Measurements from ENCODE around the gene TUBB3. TPM values are rescaled to one million over a fixed set of nuclear protein-coding genes. Genes with fewer than 3 reads are reported as not detected.

Gene TUBB3
- total RNA-seq, 1 donor from 2014 or later: 201 TPM

GRCh38 chr16:89907055-89907814 lies 15.9 kb upstream of the TUBB3 start:
- Mint-ChIP-seq H3K36me3 (ENCODE audit: insufficient read depth) (peaks cover 22% of the 10 kb centered on the region), H3K9me3 (ENCODE audit: low read depth) (no peaks in the 10 kb centered on the region), H3K4me1 (ENCODE audit: low read depth) (no peaks in the 10 kb centered on the region), H3K27ac (no peak overlapping the region), H3K27me3 (no peaks in the 10 kb centered on the region), H3K4me3 (ENCODE audit: low read depth) (no peak overlapping the region)
- TF ChIP-seq, protein P1, sequence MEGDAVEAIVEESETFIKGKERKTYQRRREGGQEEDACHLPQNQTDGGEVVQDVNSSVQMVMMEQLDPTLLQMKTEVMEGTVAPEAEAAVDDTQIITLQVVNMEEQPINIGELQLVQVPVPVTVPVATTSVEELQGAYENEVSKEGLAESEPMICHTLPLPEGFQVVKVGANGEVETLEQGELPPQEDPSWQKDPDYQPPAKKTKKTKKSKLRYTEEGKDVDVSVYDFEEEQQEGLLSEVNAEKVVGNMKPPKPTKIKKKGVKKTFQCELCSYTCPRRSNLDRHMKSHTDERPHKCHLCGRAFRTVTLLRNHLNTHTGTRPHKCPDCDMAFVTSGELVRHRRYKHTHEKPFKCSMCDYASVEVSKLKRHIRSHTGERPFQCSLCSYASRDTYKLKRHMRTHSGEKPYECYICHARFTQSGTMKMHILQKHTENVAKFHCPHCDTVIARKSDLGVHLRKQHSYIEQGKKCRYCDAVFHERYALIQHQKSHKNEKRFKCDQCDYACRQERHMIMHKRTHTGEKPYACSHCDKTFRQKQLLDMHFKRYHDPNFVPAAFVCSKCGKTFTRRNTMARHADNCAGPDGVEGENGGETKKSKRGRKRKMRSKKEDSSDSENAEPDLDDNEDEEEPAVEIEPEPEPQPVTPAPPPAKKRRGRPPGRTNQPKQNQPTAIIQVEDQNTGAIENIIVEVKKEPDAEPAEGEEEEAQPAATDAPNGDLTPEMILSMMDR (IDR thresholded peaks at IDR 0.05; ENCODE audit: unreplicated experiment): no peak
- no peak for DNase-seq (ENCODE audit: low spot score, unreplicated experiment)

DNA sequence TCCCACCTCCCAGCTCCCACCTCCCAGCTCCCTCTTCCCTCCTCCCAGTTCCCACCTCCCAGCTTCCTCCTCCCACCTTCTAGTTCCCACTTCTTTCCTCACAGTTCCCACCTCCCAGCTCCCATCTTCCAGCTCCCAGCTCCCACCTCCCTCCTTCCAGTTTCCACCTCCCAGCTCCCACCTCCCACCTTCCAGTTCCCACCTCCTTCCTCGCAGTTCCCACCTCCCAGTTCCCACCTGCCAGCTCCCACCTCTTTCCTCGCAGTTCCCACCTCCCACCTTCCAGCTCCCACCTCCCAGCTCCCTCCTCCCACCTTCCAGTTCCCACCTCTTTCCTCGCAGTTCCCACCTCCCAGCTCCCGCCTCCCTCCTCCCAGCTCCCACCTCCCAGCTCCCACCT lies 14.9 kb upstream of the TUBB3 start:
- DNase-seq (ENCODE audit: low spot score, unreplicated experiment): no peak
- no peak overlapping the region for H3K4me3 Mint-ChIP-seq (ENCODE audit: low read depth)
- H3K9me3 Mint-ChIP-seq (ENCODE audit: low read depth): no peaks in the 10 kb centered on the region
- TF ChIP-seq, protein P1 (IDR thresholded peaks at IDR 0.05; ENCODE audit: unreplicated experiment): no peak
- no peaks in the 10 kb centered on the region for H3K27me3 Mint-ChIP-seq
- no peaks in the 10 kb centered on the region for H3K4me1 Mint-ChIP-seq (ENCODE audit: low read depth)
- no peak overlapping the region for H3K27ac Mint-ChIP-seq
- peaks cover 22% of the 10 kb centered on the region for H3K36me3 Mint-ChIP-seq (ENCODE audit: insufficient read depth)

- peak; percentile 48 for DNase-seq (ENCODE audit: low spot score, unreplicated experiment)
- H3K36me3 Mint-ChIP-seq (ENCODE audit: insufficient read depth): peaks cover 22% of the 10 kb centered on the region
- H3K4me1 Mint-ChIP-seq (ENCODE audit: low read depth): no peaks in the 10 kb centered on the region
- no peak overlapping the region for H3K4me3 Mint-ChIP-seq (ENCODE audit: low read depth)
- H3K9me3 Mint-ChIP-seq (ENCODE audit: low read depth): no peaks in the 10 kb centered on the region
- H3K27me3 Mint-ChIP-seq: no peaks in the 10 kb centered on the region
- peak overlapping the region; percentile 45 for H3K27ac Mint-ChIP-seq
- TF ChIP-seq, protein P1 (IDR thresholded peaks at IDR 0.05; ENCODE audit: unreplicated experiment): peak; percentile 87
These were observed 13.1 kb upstream of the TUBB3 start for GRCh38 chr16:89909777-89910716.

DNA sequence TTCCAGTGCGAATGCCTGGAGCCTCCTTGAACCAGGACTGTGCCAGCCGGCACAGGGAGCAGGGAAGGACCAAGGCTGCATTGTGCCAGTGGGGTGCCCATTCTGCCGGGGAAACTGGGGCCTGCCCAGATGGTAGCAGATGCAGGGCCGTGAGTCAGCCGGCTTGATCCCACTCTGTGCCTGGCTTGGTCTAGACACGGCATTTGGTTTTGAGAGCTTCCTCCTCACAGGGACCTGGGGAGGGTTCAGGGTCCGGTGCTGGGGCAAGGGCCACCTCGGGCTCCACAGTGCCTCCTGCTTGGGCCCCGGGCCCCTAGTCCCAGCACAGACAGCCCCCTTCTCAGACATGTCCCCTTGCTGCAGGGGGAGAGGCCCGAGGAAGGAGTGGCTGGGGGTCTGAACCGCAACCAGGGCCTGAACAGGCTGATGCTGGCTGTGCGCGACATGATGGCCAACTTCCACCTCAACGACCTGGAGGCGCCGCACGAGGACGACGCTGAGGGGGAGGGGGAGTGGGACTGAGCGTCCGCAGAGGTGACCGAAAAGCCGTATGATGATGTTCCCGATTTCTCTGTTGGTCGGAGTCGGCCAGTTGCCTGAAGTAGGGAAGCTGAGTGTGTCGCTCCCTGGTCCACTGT lies 12.3 kb upstream of the TUBB3 start:
- no peak for DNase-seq (ENCODE audit: low spot score, unreplicated experiment)
- Mint-ChIP-seq H3K36me3 (ENCODE audit: insufficient read depth) (peaks cover 18% of the 10 kb centered on the region), H3K27me3 (no peaks in the 10 kb centered on the region), H3K4me1 (ENCODE audit: low read depth) (no peaks in the 10 kb centered on the region), H3K27ac (peak overlapping the region; percentile 45), H3K9me3 (ENCODE audit: low read depth) (no peaks in the 10 kb centered on the region), H3K4me3 (ENCODE audit: low read depth) (no peak overlapping the region)
- TF ChIP-seq, protein P1 (IDR thresholded peaks at IDR 0.05; ENCODE audit: unreplicated experiment): no peak

GRCh38 chr16:89911375-89911774 lies 11.8 kb upstream of the TUBB3 start:
- DNase-seq (ENCODE audit: low spot score, unreplicated experiment): no peak
- H3K27me3 Mint-ChIP-seq: no peaks in the 10 kb centered on the region
- no peaks in the 10 kb centered on the region for H3K4me1 Mint-ChIP-seq (ENCODE audit: low read depth)
- H3K36me3 Mint-ChIP-seq (ENCODE audit: insufficient read depth): peaks cover 13% of the 10 kb centered on the region
- H3K9me3 Mint-ChIP-seq (ENCODE audit: low read depth): no peaks in the 10 kb centered on the region
- TF ChIP-seq, protein P1 (IDR thresholded peaks at IDR 0.05; ENCODE audit: unreplicated experiment): no peak
- H3K4me3 Mint-ChIP-seq (ENCODE audit: low read depth): no peak overlapping the region
- H3K27ac Mint-ChIP-seq: no peak overlapping the region
